HFF-Myc (cell line): ENCODE measurements around the gene SAMD4A.
A peak's percentile ranks its signal among the peaks of the same experiment; 100 is the strongest.

ENCODE experiments used
- DNase-seq: peaks from one replicate; pipeline ENCODE4 v3.0.0-alpha.2; 2011; ENCODE audit warnings: low read depth; ENCODE audit errors: extremely low read depth
- H3K4me3 ChIP-seq: replicated peaks from 2 replicates; pipeline ENCODE4 v1.5.1; 2011; ENCODE audit warnings: low read depth, mild to moderate bottlenecking, control low read depth, low read length
- CTCF ChIP-seq: IDR thresholded peaks from 2 replicates; pipeline ENCODE4 v1.5.1; 2012; ENCODE audit warnings: mild to moderate bottlenecking, low read depth, low read length, control low read depth; ENCODE audit errors: missing control alignments

SAMD4A gene

GRCh38 chr14:54650331-54650958, 83.5 kb downstream of the SAMD4A start:
- DNase-seq = peak; percentile 58
- no peak for TF ChIP-seq CTCF
- H3K4me3 ChIP-seq = no peak overlapping the region

GRCh38 chr14:54650959-54651351, 84.0 kb downstream of the SAMD4A start:
- DNase-seq = no peak
- TF ChIP-seq CTCF = no peak
- H3K4me3 ChIP-seq = no peak overlapping the region

GRCh38 chr14:54651649-54652048, 84.7 kb downstream of the SAMD4A start:
- no peak for TF ChIP-seq CTCF
- DNase-seq = no peak
- no peak overlapping the region for H3K4me3 ChIP-seq

- H3K4me3 ChIP-seq = no peak overlapping the region; the same call in 1 of the 2 replicates
- DNase-seq = peak; percentile 97
- TF ChIP-seq CTCF = no peak
Observed at GRCh38 chr14:54652188-54652587, 85.3 kb downstream of the SAMD4A start.

GRCh38 chr14:54652605-54653052, 85.7 kb downstream of the SAMD4A start:
- TF ChIP-seq CTCF = no peak
- peak; percentile 73 for DNase-seq
- H3K4me3 ChIP-seq = peak overlapping the region; percentile 35

GRCh38 chr14:54653712-54654469, 87.0 kb downstream of the SAMD4A start:
- DNase-seq = peak; percentile 44
- no peak overlapping the region for H3K4me3 ChIP-seq
- TF ChIP-seq CTCF = no peak
